Stimulated activated CD4-positive, alpha-beta T cell treated with anti-CD3 and anti-CD28 coated beads, Interleukin-12 subunit alpha, Interleukin-12 subunit beta, amount 100 ng/mL, for 4 hours (primary cell): ENCODE measurements around the gene CCDC148.
"Not testable (repeated sequence)": the region's sequence is repeated elsewhere in the genome, so short reads cannot be mapped to it uniquely, and the experiment has no call there.

Source experiments
- DNase-seq: peaks from one replicate; pipeline ENCODE4 v3.0.0-alpha.2; 2020

The CCDC148 gene

GRCh38 chr2:158346032-158346431 is 110.5 kb downstream of the CCDC148 start:
- DNase-seq: no peak

- no peak for DNase-seq
Measured at GRCh38 chr2:158339513-158339912, 117.0 kb downstream of the CCDC148 start.

DNA sequence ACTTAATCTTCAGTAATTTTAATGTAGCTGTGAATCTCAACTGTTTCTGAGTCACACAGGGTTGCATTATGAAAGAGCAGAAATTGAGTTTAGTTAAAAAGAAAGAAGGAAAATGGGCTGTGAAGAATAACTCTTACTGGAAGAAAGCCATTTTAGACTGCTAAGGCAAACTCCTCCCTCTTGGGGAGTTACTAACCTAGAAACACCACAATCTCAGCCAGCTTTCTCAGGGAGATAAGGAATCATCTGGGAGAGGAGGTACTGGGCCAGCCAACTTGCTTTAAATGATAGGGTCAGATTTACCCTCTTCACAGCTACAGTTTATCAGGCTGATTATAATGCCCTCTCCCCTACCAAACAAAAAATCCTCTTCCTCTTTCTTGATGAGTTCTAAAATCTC is 119.5 kb downstream of the CCDC148 start:
- no peak for DNase-seq

- not testable (repeated sequence) for DNase-seq
Measured at GRCh38 chr2:158331799-158332198, 124.8 kb downstream of the CCDC148 start.

- no peak for DNase-seq
Measured at GRCh38 chr2:158325782-158326340, 130.7 kb downstream of the CCDC148 start.

- no peak for DNase-seq
Measured at GRCh38 chr2:158325031-158325781, 131.3 kb downstream of the CCDC148 start.

DNA sequence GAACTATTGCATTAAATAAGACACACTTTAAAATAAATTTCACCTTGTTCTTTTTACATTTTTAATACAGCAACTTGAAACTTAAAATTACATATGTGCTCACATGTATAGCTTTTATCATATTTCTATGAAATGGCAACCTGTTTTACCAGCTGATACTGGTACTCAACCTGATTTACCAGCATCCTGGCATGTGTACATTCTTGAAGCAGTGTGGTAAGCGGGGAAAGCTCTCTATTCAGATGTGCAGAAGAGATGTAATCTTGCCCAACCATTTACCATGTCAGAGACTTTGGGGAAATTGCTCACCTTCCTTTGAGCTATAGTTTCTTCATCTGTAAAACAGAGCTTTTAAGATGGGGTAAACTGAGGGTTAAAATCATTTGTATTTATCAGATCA is 133.2 kb downstream of the CCDC148 start:
- DNase-seq: no peak

GRCh38 chr2:158321264-158321663 is 135.3 kb downstream of the CCDC148 start:
- no peak for DNase-seq

DNA sequence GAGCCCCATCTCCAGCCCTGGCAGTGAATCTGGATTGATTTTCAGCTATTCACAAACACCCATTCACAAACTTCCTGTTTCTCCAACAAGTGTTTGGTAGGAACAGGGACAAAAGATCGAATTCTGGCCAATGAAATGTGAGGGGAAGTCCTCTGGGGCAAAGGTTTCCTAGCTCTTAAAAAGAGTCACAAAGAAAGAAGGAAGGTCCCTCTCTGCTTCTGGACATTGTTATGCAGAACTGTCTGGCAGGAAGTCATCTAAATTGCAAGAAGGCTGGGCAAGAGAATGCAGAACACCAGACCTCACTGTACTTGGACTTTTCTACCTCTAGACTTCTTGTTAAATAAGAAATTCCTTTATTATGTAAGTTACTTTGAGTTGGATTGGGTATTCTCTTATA is 137.3 kb downstream of the CCDC148 start:
- no peak for DNase-seq

- DNase-seq: no peak
Measured at GRCh38 chr2:158317642-158318041, 138.9 kb downstream of the CCDC148 start.

DNA sequence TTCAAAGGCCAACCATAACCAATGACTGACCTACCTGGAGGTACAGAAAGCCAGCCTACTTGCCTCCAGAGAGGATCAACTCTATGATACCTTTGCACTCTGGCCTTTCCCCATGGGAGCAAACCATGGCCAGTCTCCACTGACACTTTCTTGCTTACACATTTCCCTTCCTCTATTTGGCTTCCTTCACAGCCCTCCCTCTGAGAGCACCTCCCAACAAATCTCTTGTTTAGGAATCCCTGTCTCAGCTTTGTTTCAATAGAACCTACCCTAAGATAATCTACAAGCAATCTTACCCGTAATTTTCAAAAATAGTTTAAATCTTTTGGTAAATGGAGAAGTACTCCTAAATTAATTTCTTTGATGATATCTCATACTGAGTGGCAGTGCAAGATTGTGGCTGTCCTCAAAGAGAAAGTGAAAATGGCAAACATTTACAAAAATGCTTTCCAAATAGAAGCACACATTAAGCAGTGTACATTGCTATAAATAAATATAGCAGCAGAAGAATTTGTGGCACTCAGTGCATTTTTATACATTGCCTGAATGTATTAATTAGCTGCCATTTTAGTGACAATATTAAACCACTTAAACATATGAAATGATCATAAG is 140.6 kb downstream of the CCDC148 start:
- DNase-seq: no peak

DNA sequence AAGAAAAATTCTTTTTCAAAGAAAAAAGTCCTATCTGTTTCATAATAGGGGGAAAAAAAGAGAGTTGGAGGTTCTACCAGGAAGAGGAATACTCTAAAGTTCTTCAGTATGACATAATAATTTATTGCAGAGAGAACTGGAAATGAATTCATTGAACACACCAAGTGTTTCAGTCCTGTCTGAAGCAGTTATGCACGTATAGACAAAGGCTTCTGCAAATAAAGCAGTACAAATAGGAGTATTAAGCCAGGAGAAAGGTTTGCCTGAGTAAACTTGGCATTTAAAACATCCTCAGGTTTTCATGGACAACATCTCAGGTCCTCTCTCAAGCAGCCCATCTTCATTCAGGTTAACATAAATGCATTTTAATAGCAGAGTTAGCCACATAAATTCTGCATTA is 141.6 kb downstream of the CCDC148 start:
- no peak for DNase-seq

DNA sequence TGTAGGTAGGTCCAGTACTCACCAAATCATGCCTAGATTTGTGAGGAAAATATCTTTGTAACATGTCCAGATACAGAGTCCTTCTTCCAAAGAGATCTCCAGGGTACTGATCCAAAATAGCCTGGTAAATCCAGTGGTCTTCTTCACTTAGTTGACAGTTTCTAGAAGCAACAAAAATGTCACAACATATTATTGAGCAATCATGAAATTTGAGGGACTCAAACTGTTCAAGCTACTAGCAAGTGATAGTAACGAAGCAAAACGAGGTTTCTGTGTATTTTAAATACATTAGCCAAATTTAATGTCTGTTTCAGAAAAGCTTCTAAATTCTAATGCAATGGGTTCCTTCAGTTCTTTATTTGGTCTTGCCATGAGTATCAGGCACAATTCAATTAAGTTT is 142.8 kb downstream of the CCDC148 start:
- no peak for DNase-seq

- DNase-seq: no peak
Measured at GRCh38 chr2:158312981-158313380, 143.6 kb downstream of the CCDC148 start.

DNA sequence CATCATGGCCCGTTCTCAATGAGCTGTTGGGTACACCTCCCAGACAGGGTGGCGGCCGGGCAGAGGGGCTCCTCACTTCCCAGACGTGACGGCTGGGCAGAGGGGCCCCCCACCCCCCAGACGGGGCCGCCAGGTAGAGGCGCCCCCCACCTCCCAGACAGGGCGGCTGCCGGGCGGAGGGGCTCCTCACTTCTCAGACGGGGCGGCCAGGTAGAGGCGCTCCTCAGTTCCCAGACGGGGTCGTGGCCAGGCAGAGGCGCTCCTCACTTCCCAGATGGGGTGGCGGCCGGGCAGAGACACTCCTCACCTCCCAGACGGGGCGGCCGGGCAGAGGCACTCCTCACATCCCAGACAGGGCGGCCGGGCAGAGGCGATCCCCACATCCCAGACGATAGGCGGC is 146.1 kb downstream of the CCDC148 start:
- not testable (repeated sequence) for DNase-seq

DNA sequence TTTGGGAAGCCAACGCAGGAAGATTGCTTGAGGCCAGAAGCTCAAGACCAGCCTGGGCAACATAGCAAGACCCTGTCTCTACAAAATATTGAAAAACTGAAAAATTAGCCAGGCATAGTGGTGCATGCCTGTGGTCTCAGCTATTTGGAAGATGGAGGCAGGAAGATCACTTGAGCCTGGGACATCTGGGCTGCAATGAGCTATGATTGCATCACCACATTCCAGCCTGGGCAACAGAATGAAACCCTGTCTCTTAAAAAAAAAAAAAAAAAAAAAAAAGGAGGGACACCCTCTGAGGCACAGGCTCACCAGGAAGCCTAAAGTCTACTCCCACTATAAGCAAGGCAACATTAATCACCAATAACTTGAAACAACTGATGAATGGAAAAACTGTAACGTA is 151.1 kb downstream of the CCDC148 start:
- DNase-seq: no peak

- DNase-seq: no peak
Measured at GRCh38 chr2:158300394-158300793, 156.2 kb downstream of the CCDC148 start.

DNA sequence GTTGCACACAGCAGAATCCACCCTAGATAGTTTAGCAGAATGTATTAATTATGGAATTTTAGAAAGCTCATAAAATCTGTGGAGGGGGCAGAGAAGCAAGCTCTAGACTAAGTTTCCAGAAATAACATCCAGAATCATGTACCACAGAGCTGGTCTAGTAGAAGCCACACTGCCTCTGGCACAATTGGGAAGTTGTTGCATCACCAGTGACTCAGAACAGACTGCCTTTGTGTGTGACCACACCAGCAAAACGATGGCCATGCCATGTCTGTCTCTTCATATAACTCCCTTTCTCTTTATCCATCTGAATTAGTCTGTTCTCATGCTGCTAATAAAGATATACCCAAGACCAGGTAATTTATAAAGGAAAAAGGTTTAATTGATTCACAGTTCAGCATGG is 158.9 kb downstream of the CCDC148 start:
- no peak for DNase-seq

DNA sequence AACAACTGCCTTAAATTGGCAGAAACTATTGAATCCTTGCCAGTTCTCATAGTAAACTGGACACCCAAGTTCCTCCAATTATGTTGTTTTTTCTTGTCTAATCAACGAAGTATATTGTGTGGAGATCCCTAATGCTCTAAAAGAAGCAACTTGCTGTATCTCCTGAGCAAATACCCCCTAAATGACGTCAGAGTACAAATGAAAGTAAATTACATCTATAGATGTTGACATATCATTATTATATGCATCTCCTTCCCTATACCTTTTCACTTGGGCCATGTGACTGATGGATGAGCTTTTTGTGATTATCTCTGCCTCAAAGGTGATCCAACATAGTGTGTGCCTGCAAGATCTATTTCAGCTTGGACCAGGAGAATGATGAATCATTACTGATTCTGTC is 159.4 kb downstream of the CCDC148 start:
- DNase-seq: no peak

- DNase-seq: no peak
Measured at GRCh38 chr2:158293722-158294121, 162.8 kb downstream of the CCDC148 start.

DNA sequence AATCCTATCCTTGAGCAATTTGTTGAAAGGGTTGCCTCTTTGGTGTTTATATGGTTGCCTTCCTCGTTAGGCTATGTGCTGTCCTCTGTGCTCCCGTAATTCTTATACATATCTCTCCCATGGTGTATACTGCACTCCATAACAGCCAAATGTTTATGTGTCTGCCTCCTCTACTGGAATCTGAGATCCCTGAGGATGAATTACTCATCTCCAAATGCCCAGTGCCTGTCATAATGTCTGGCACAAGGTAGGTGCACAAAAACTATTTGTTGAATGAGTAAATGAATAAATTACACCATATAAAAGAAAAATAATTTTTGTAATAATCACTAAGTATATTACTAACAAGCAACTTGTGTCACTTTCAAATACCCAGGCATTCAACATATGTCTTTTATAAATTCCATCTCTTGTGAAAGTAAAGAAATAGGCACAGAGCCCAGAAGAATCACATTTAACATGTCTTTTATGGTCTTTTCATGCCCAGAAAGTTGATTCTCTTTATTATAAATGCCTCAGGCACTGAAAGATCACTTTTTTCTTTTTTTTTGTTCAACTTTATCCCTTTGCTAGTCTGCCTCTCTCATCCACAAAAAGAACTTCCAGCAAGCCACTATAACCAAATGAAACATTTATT is 164.9 kb downstream of the CCDC148 start:
- DNase-seq: no peak

- DNase-seq: no peak
Measured at GRCh38 chr2:158290225-158290624, 166.3 kb downstream of the CCDC148 start.

GRCh38 chr2:158276619-158277471 is 179.7 kb downstream of the CCDC148 start:
- no peak for DNase-seq
